ENCODE data around the gene TPI1.
A peak's percentile ranks its signal among the peaks of the same experiment; 100 is the strongest.

The TPI1 gene

DNA sequence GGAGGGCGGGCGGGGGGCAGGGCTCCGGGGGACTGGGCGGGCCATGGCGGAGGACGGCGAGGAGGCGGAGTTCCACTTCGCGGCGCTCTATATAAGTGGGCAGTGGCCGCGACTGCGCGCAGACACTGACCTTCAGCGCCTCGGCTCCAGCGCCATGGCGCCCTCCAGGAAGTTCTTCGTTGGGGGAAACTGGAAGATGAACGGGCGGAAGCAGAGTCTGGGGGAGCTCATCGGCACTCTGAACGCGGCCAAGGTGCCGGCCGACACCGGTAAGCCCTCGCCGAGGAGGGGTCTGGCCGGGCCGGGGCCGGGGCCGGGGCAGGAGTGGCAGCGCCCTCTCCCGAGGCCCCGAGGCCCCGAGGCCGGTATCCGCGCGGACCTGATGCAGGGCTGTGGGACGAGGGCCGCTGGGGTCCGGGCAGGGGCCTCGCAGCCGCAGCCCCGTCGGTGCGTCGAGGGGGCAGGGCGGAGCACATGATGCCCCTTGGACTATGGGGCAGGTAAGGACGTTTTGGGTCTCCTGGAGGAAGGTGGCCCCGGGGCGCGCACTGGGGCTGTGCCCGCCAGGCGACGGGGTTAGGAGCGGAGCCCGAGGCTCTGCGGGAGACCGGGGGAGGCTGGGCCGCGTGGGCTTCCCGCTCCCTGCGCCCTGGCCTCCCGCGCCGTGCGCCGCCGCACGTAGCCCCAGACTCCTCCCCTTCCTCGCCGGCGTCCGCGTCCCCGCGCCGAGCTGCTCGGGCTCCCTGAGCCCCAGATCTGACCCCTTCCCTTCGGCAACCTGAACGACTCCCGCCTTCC is at the start of gene TPI1:
TPI1 (plus strand) TSS at position 119 of the 798 bp plus-strand sequence; CDS start at position 155, 36 bp downstream.
- DNase-seq (ENCODE audit: low read depth, low spot score) = no peak
- Histone ChIP-seq H3K4me3 (peak within 1 kb of the TSS; percentile 97), H3K36me3 (ENCODE audit: insufficient read depth, low read length) (peaks cover 40% of the 10 kb centered on the region), H3K9me3 (ENCODE audit: low read depth, low read length) (no peaks in the 10 kb centered on the region), H3K27ac (peak within 1 kb of the TSS; percentile 88), H3K9ac (ENCODE audit: insufficient read length) (peak within 1 kb of the TSS; percentile 97)
- no peak for TF ChIP-seq EZH2 (IDR thresholded peaks at IDR 0.05)
- TF ChIP-seq FOXP2 (optimal IDR thresholded peaks at IDR 0.05; ENCODE audit: control extremely low read depth, extremely low read length, insufficient read depth) = peak; percentile 25
- peak; percentile 98 for TF ChIP-seq POLR2AphosphoS5 (IDR thresholded peaks at IDR 0.05; ENCODE audit: borderline replicate concordance, low read depth, low read length)

DNA sequence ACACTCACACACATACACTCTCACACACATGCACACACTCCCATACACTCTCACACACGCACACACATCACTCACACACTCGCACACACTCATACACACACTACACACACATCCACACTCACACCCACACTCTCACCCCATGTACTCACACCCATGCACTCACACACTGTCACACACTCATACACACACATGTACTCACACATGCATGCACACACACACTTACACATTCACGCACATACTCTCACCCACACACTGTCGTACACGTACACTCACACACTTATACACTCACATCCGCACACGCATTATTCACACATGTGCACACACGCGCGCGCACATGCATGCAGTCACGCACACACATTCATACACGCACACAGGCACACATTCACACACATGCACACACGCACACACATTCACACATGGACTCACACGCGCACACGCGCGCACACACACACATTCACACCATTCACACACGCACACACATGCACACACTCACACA is 49.6 kb upstream of the TPI1 start:
- Histone ChIP-seq H3K4me3 (no peak overlapping the region), H3K9ac (ENCODE audit: insufficient read length) (no peak overlapping the region), H3K9me3 (ENCODE audit: low read depth, low read length) (no peaks in the 10 kb centered on the region), H3K27ac (no peak overlapping the region), H3K36me3 (ENCODE audit: insufficient read depth, low read length) (no peaks in the 10 kb centered on the region)
- no peak for DNase-seq (ENCODE audit: low read depth, low spot score)
- no peak for TF ChIP-seq EZH2 (IDR thresholded peaks at IDR 0.05)
- no peak for TF ChIP-seq POLR2AphosphoS5 (IDR thresholded peaks at IDR 0.05; ENCODE audit: borderline replicate concordance, low read depth, low read length)

DNA sequence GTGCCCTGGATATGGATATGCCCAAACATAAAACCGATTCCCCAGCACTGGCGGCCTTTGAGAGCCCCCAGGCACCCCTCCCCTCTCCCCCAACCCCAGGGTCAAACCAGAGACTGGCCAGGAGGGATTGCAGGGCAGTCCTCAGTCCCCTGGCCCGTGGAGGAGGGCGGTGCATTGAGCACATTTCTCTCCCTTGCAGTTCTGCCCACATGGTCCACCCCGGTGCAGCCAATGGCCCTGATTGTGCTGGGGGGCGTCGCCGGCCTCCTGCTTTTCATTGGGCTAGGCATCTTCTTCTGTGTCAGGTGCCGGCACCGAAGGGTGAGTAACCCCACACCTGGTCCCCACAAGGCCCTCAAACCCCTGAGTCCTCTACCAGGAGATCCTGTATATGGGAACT is 49.1 kb upstream of the TPI1 start:
- TF ChIP-seq FOXP2 (optimal IDR thresholded peaks at IDR 0.05; ENCODE audit: control extremely low read depth, extremely low read length, insufficient read depth) (no peak), POLR2AphosphoS5 (IDR thresholded peaks at IDR 0.05; ENCODE audit: borderline replicate concordance, low read depth, low read length) (no peak)
- Histone ChIP-seq H3K27ac (no peak overlapping the region), H3K4me3 (no peak overlapping the region), H3K9me3 (ENCODE audit: low read depth, low read length) (no peaks in the 10 kb centered on the region), H3K36me3 (ENCODE audit: insufficient read depth, low read length) (no peaks in the 10 kb centered on the region), H3K9ac (ENCODE audit: insufficient read length) (no peak overlapping the region)
- DNase-seq (ENCODE audit: low read depth, low spot score) = no peak

DNA sequence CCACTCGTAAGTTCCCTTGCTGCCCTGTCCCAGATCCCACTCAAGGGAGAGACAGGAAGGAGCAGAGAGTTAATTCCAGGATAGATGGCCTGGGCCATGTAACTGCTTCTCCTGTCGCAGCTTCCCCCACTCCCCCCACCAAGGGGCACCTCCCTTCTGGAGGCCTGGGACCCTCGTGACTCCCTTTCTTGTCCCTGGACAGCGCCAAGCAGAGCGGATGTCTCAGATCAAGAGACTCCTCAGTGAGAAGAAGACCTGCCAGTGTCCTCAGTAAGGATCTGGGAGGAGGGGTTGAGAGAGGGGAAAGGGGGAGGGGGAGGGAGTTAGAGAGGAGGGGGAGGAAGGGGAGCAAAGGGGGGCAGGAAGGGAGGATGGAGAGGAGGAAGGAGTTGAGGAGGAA is 48.7 kb upstream of the TPI1 start:
- no peak for DNase-seq (ENCODE audit: low read depth, low spot score)
- no peaks in the 10 kb centered on the region for H3K36me3 ChIP-seq (ENCODE audit: insufficient read depth, low read length)
- no peak overlapping the region for H3K27ac ChIP-seq
- H3K4me3 ChIP-seq = no peak overlapping the region
- no peaks in the 10 kb centered on the region for H3K9me3 ChIP-seq (ENCODE audit: low read depth, low read length)
- TF ChIP-seq FOXP2 (optimal IDR thresholded peaks at IDR 0.05; ENCODE audit: control extremely low read depth, extremely low read length, insufficient read depth) (no peak), POLR2AphosphoS5 (IDR thresholded peaks at IDR 0.05; ENCODE audit: borderline replicate concordance, low read depth, low read length) (no peak), EZH2 (IDR thresholded peaks at IDR 0.05) (no peak)
- H3K9ac ChIP-seq (ENCODE audit: insufficient read length) = no peak overlapping the region

DNA sequence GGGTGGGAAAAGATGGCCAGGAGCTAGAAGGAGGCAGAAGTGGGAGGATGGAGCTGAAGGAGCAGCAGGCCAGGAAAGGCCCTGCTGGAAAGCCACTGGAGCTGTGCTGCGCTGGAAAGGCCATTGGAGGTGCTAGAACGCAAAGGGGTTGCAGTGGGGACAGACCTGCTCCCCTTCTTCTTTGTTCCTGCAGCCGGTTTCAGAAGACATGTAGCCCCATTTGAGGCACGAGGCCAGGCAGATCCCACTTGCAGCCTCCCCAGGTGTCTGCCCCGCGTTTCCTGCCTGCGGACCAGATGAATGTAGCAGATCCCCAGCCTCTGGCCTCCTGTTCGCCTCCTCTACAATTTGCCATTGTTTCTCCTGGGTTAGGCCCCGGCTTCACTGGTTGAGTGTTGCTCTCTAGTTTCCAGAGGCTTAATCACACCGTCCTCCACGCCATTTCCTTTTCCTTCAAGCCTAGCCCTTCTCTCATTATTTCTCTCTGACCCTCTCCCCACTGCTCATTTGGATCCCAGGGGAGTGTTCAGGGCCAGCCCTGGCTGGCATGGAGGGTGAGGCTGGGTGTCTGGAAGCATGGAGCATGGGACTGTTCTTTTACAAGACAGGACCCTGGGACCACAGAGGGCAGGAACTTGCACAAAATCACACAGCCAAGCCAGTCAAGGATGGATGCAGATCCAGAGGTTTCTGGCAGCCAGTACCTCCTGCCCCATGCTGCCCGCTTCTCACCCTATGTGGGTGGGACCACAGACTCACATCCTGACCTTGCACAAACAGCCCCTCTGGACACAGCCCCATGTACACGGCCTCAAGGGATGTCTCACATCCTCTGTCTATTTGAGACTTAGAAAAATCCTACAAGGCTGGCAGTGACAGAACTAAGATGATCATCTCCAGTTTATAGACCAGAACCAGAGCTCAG is 48.0 kb upstream of the TPI1 start:
- DNase-seq (ENCODE audit: low read depth, low spot score) = no peak
- Histone ChIP-seq H3K9me3 (ENCODE audit: low read depth, low read length) (no peaks in the 10 kb centered on the region), H3K9ac (ENCODE audit: insufficient read length) (no peak overlapping the region), H3K4me3 (no peak overlapping the region), H3K27ac (no peak overlapping the region), H3K36me3 (ENCODE audit: insufficient read depth, low read length) (no peaks in the 10 kb centered on the region)
- no peak for TF ChIP-seq FOXP2 (optimal IDR thresholded peaks at IDR 0.05; ENCODE audit: control extremely low read depth, extremely low read length, insufficient read depth)
- no peak for TF ChIP-seq EZH2 (IDR thresholded peaks at IDR 0.05)
- no peak for TF ChIP-seq POLR2AphosphoS5 (IDR thresholded peaks at IDR 0.05; ENCODE audit: borderline replicate concordance, low read depth, low read length)

DNA sequence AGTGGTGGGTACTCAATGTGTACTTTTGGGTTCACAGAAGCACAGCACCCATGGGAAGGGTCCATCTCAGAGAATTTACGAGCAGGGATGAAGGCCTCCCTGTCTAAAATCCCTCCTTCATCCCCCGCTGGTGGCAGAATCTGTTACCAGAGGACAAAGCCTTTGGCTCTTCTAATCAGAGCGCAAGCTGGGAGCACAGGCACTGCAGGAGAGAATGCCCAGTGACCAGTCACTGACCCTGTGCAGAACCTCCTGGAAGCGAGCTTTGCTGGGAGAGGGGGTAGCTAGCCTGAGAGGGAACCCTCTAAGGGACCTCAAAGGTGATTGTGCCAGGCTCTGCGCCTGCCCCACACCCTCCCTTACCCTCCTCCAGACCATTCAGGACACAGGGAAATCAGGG is 47.2 kb upstream of the TPI1 start:
- Histone ChIP-seq H3K9ac (ENCODE audit: insufficient read length) (no peak overlapping the region), H3K36me3 (ENCODE audit: insufficient read depth, low read length) (no peaks in the 10 kb centered on the region), H3K9me3 (ENCODE audit: low read depth, low read length) (no peaks in the 10 kb centered on the region), H3K27ac (no peak overlapping the region), H3K4me3 (no peak overlapping the region)
- no peak for DNase-seq (ENCODE audit: low read depth, low spot score)
- TF ChIP-seq FOXP2 (optimal IDR thresholded peaks at IDR 0.05; ENCODE audit: control extremely low read depth, extremely low read length, insufficient read depth) (no peak), EZH2 (IDR thresholded peaks at IDR 0.05) (no peak)

DNA sequence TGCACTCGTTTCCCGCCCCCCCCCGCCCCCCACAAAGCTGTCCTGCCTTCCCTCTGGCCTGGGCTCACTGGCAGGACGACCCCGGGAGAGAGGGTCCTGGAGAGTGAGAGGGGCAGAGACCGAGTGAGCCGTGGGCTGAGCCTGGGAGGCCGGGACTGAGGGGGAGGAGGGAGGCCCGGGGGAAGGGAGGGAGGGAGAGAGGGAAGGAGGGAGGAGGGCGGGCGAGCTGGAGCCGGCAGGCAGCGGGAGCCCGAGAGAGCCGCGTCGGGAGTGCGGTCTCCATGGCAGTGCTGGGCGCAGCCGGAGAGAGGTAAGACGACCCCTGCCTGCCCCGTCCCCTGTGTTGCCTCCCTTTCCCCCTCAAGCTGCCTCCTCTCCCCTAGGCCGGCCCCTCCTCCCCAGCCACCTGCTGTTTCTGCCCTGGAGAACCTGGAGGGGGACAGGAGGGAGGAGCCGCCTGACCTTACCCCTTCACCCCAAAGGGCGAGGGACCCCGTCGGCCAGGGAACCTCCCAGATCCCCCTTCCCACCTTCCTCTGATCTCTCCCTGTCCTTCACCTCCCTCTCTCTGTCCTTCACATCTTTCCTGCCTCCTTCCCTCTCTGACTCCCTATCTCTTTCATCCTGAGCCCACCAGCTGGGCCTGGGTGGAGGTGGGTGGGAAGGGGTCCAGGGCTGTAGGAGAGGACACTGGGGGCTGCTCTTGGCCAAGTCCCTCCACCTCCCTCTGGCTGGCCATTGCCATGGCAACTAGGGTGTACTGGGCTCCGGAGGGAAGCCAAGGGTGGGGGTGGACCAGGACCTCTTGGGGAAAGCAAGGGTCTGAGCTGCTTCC is 45.5 kb upstream of the TPI1 start, which contains the start of gene GPR162:
GPR162 (plus strand) TSS at position 231 of the 835 bp plus-strand sequence. CDS start 2,078 bp downstream, outside the sequence.
- Histone ChIP-seq H3K36me3 (ENCODE audit: insufficient read depth, low read length) (no peaks in the 10 kb centered on the region), H3K4me3 (peak within 1 kb of the TSS; percentile 78), H3K9ac (ENCODE audit: insufficient read length) (peak within 1 kb of the TSS; percentile 28), H3K9me3 (ENCODE audit: low read depth, low read length) (no peaks in the 10 kb centered on the region), H3K27ac (peak within 1 kb of the TSS; percentile 42; the same call in 1 of the 2 replicates)
- TF ChIP-seq POLR2AphosphoS5 (IDR thresholded peaks at IDR 0.05; ENCODE audit: borderline replicate concordance, low read depth, low read length) (no peak; the same call in 1 of the 2 replicates), FOXP2 (optimal IDR thresholded peaks at IDR 0.05; ENCODE audit: control extremely low read depth, extremely low read length, insufficient read depth) (no peak), EZH2 (IDR thresholded peaks at IDR 0.05) (no peak)
- no peak for DNase-seq (ENCODE audit: low read depth, low spot score)

All from SK-N-MC (cell line).